ENCODE results near the gene CTU1.

Gene CTU1

DNA sequence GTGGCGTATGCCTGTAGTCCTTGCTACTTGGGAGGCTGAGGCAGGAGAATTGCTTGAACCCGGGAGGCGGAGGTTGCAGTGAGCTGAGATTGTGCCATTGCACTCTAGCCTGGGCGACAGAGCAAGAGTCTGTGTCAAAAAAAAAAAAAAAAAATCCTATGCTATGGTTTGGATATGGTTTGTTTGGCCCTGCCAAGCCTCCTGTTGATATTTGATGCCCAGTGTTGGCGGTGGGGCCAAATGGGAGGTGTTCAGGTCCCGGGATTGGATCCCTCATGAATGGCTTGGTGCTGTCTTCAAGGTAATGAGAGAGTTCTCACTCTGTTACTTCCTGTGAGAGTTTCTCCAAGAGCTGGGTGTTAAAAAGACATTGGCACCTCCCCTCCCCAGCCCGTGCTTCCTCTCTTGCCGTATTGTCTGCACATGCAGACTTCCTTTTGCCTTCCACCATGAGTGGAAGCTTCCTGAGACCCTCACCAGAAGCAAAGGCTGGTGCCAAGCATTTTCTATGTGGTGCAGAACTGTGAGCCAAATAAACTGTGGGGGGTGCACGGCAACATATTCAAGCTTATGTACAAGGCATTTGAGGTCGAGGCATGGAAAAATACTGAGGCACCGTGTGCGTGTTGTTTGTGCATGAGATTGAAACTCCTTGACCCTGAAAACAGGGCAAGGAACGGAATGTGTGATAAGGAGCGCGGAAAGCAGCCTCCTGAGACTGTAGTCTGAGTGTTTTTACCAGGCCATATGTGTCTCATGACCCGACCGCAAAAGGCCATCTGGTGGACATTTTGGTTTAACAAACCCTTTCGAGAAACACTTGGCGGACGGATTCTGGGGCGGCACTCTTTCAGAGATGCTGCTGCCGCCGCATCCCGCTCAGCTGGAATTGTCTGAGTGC lies 23.8 kb upstream of the CTU1 start:
- Histone ChIP-seq H3K36me3 (ENCODE audit: insufficient read depth, insufficient read length, low read length) (no peaks in the 10 kb centered on the region), H3K27me3 (ENCODE audit: insufficient read depth, insufficient read length) (no peaks in the 10 kb centered on the region), H3K9ac (ENCODE audit: insufficient read length, low read depth) (no peak overlapping the region), H3K4me1 (ENCODE audit: insufficient read depth, insufficient read length) (no peaks in the 10 kb centered on the region), H3K9me3 (ENCODE audit: insufficient read depth, low read length) (peaks cover 10% of the 10 kb centered on the region; the same call in 1 of the 2 replicates), H3K4me3 (ENCODE audit: insufficient read length, low read depth) (no peak overlapping the region)
- no peak for DNase-seq (ENCODE audit: low read depth, low spot score)
- TF ChIP-seq ZNF274 (IDR thresholded peaks at IDR 0.05; ENCODE audit: low read depth, low read length) (no peak), YY1 (IDR thresholded peaks at IDR 0.05; ENCODE audit: insufficient read depth, insufficient read length) (no peak), SUZ12 (IDR thresholded peaks at IDR 0.05; ENCODE audit: extremely low read depth, insufficient read depth, insufficient read length) (no peak)

GRCh38 chr19:51129716-51130115 lies 21.5 kb upstream of the CTU1 start:
- Histone ChIP-seq H3K9ac (ENCODE audit: insufficient read length, low read depth) (no peak overlapping the region), H3K4me3 (ENCODE audit: insufficient read length, low read depth) (no peak overlapping the region), H3K9me3 (ENCODE audit: insufficient read depth, low read length) (0 out of 2 replicates have a peak, but pooled peaks cover under 1% of the 10 kb centered on the region), H3K4me1 (ENCODE audit: insufficient read depth, insufficient read length) (no peaks in the 10 kb centered on the region), H3K27me3 (ENCODE audit: insufficient read depth, insufficient read length) (no peaks in the 10 kb centered on the region), H3K36me3 (ENCODE audit: insufficient read depth, insufficient read length, low read length) (no peaks in the 10 kb centered on the region)
- TF ChIP-seq SUZ12 (IDR thresholded peaks at IDR 0.05; ENCODE audit: extremely low read depth, insufficient read depth, insufficient read length) (no peak), YY1 (IDR thresholded peaks at IDR 0.05; ENCODE audit: insufficient read depth, insufficient read length) (no peak), ZNF274 (IDR thresholded peaks at IDR 0.05; ENCODE audit: low read depth, low read length) (no peak)
- DNase-seq (ENCODE audit: low read depth, low spot score) = no peak

DNA sequence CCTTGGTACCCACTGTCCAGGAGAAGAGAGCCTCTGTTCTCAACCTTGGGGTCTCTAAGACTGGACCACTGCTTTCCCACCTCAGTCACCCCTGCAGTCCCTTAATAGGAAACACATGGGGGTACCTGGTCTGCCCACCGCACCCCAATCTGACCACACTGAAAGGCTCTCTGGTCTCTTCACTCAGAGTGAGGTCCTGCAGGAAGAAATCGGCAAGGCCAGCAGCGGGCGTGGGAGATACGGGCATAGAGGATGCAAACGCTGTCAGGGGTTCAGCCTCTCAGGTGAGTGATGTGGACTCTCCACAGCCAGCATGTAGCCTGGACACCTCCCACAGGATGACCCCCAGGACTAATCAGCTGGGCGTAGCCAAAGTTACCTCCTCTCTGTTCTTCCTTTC lies 20.0 kb upstream of the CTU1 start:
- DNase-seq (ENCODE audit: low read depth, low spot score) = no peak
- TF ChIP-seq ZNF274 (IDR thresholded peaks at IDR 0.05; ENCODE audit: low read depth, low read length) = no peak
- TF ChIP-seq YY1 (IDR thresholded peaks at IDR 0.05; ENCODE audit: insufficient read depth, insufficient read length) = no peak
- no peak for TF ChIP-seq SUZ12 (IDR thresholded peaks at IDR 0.05; ENCODE audit: extremely low read depth, insufficient read depth, insufficient read length)
- H3K9ac ChIP-seq (ENCODE audit: insufficient read length, low read depth) = no peak overlapping the region
- H3K4me3 ChIP-seq (ENCODE audit: insufficient read length, low read depth) = no peak overlapping the region
- H3K27me3 ChIP-seq (ENCODE audit: insufficient read depth, insufficient read length) = no peaks in the 10 kb centered on the region
- H3K36me3 ChIP-seq (ENCODE audit: insufficient read depth, insufficient read length, low read length) = no peaks in the 10 kb centered on the region
- peaks cover 2% of the 10 kb centered on the region for H3K4me1 ChIP-seq (ENCODE audit: insufficient read depth, insufficient read length)
- H3K9me3 ChIP-seq (ENCODE audit: insufficient read depth, low read length) = no peaks in the 10 kb centered on the region

- H3K4me1 ChIP-seq (ENCODE audit: insufficient read depth, insufficient read length) = peaks cover 5% of the 10 kb centered on the region
- H3K9me3 ChIP-seq (ENCODE audit: insufficient read depth, low read length) = no peaks in the 10 kb centered on the region
- no peak for DNase-seq (ENCODE audit: low read depth, low spot score)
- no peak overlapping the region for H3K4me3 ChIP-seq (ENCODE audit: insufficient read length, low read depth)
- no peaks in the 10 kb centered on the region for H3K27me3 ChIP-seq (ENCODE audit: insufficient read depth, insufficient read length)
- no peaks in the 10 kb centered on the region for H3K36me3 ChIP-seq (ENCODE audit: insufficient read depth, insufficient read length, low read length)
- no peak for TF ChIP-seq ZNF274 (IDR thresholded peaks at IDR 0.05; ENCODE audit: low read depth, low read length)
- TF ChIP-seq SUZ12 (IDR thresholded peaks at IDR 0.05; ENCODE audit: extremely low read depth, insufficient read depth, insufficient read length) = no peak
- TF ChIP-seq YY1 (IDR thresholded peaks at IDR 0.05; ENCODE audit: insufficient read depth, insufficient read length) = no peak
- H3K9ac ChIP-seq (ENCODE audit: insufficient read length, low read depth) = no peak overlapping the region
Observed at GRCh38 chr19:51127755-51128154, 19.5 kb upstream of the CTU1 start.

DNA sequence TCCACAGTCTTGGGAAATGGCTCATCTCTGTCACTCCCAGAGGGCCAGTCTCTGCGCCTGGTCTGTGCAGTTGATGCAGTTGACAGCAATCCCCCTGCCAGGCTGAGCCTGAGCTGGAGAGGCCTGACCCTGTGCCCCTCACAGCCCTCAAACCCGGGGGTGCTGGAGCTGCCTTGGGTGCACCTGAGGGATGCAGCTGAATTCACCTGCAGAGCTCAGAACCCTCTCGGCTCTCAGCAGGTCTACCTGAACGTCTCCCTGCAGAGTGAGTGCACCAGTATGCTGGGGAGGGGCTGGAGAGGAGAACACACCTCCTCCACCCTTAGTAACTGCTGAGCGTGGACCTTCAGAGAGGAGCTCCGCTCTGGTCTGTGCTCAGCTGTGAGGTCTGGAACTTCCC lies 18.8 kb upstream of the CTU1 start:
- H3K4me3 ChIP-seq (ENCODE audit: insufficient read length, low read depth) = no peak overlapping the region
- H3K9ac ChIP-seq (ENCODE audit: insufficient read length, low read depth) = no peak overlapping the region

GRCh38 chr19:51125421-51126075 lies 17.3 kb upstream of the CTU1 start:
- Histone ChIP-seq H3K4me1 (ENCODE audit: insufficient read depth, insufficient read length) (peaks cover 5% of the 10 kb centered on the region), H3K4me3 (ENCODE audit: insufficient read length, low read depth) (no peak overlapping the region), H3K9ac (ENCODE audit: insufficient read length, low read depth) (no peak overlapping the region), H3K27me3 (ENCODE audit: insufficient read depth, insufficient read length) (no peaks in the 10 kb centered on the region), H3K36me3 (ENCODE audit: insufficient read depth, insufficient read length, low read length) (no peaks in the 10 kb centered on the region), H3K9me3 (ENCODE audit: insufficient read depth, low read length) (no peaks in the 10 kb centered on the region)
- no peak for DNase-seq (ENCODE audit: low read depth, low spot score)
- no peak for TF ChIP-seq ZNF274 (IDR thresholded peaks at IDR 0.05; ENCODE audit: low read depth, low read length)
- TF ChIP-seq SUZ12 (IDR thresholded peaks at IDR 0.05; ENCODE audit: extremely low read depth, insufficient read depth, insufficient read length) = no peak

More for the DNA sequence above, 18.8 kb upstream of the CTU1 start:
- no peak for TF ChIP-seq SUZ12 (IDR thresholded peaks at IDR 0.05; ENCODE audit: extremely low read depth, insufficient read depth, insufficient read length)
- no peak for TF ChIP-seq YY1 (IDR thresholded peaks at IDR 0.05; ENCODE audit: insufficient read depth, insufficient read length)
- TF ChIP-seq ZNF274 (IDR thresholded peaks at IDR 0.05; ENCODE audit: low read depth, low read length) = no peak
- peaks cover 5% of the 10 kb centered on the region for H3K4me1 ChIP-seq (ENCODE audit: insufficient read depth, insufficient read length)
- no peak for DNase-seq (ENCODE audit: low read depth, low spot score)
- no peaks in the 10 kb centered on the region for H3K27me3 ChIP-seq (ENCODE audit: insufficient read depth, insufficient read length)
- H3K9me3 ChIP-seq (ENCODE audit: insufficient read depth, low read length) = no peaks in the 10 kb centered on the region
- H3K36me3 ChIP-seq (ENCODE audit: insufficient read depth, insufficient read length, low read length) = no peaks in the 10 kb centered on the region

- DNase-seq (ENCODE audit: low read depth, low spot score) = no peak
- H3K27me3 ChIP-seq (ENCODE audit: insufficient read depth, insufficient read length) = no peaks in the 10 kb centered on the region
- H3K36me3 ChIP-seq (ENCODE audit: insufficient read depth, insufficient read length, low read length) = no peaks in the 10 kb centered on the region
- peaks cover 7% of the 10 kb centered on the region for H3K4me1 ChIP-seq (ENCODE audit: insufficient read depth, insufficient read length)
- TF ChIP-seq SUZ12 (IDR thresholded peaks at IDR 0.05; ENCODE audit: extremely low read depth, insufficient read depth, insufficient read length) = no peak
- no peak for TF ChIP-seq ZNF274 (IDR thresholded peaks at IDR 0.05; ENCODE audit: low read depth, low read length)
- no peak for TF ChIP-seq YY1 (IDR thresholded peaks at IDR 0.05; ENCODE audit: insufficient read depth, insufficient read length)
- no peak within 1 kb of the TSS for H3K9ac ChIP-seq (ENCODE audit: insufficient read length, low read depth)
- H3K4me3 ChIP-seq (ENCODE audit: insufficient read length, low read depth) = no peak within 1 kb of the TSS
- no peaks in the 10 kb centered on the region for H3K9me3 ChIP-seq (ENCODE audit: insufficient read depth, low read length)
Observed at GRCh38 chr19:51124729-51125128, 16.5 kb upstream of the CTU1 start, which contains the start of gene SIGLEC9. Gene SIGLEC9, plus strand, starts transcription at chr19:51124906. Its CDS starts 69 bp downstream, at chr19:51124975.
